SIG-M5 treated with dmso at 0.1 percent for 504 hours (cell line): Measurements from ENCODE around the gene TTC39B.

Source experiments
- DNase-seq: peaks from one replicate; lab custom pipeline; 2025; ENCODE audit not compliant: unreplicated experiment; lab: John Stamatoyannopoulos, UW

Gene TTC39B

DNA sequence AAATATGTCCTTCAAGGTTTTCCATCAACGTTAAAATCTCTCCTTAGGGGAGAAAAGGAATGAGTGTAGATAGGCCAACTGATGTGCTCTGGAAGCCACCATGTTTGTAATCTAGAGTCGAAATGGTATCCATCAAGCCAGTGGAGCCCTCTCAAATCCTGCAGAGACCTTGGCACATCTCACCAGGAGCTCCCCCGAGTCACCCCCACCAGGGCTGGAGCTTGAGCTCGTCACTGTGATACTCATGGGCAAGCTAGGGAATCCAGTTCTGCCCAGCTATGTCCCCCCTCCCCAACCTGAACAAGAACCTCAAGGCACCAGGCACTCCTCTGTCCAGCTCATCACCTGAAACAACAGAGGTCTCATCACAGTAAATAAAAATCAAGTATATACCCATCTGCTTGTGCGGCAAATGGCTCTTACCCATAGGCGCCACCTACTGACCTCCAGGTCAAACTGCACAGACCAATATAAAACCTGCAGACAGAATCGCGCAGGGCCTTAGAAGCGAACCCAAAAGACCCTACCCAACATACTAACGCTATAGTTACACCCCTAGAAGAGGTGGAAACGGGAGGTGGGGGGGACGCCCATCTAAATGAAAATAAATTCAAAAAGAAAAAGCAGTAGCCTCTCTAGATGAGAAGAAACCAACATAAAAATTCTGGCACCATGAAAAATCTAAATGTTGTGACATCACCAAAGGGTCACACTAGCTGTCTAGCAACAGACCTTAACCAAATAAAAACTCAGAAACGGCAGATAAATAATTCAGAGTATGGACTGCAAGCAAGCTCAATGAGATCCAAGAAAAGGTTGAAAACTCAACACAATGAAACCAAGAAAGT, 75.0 kb downstream of the TTC39B start:
- peak; percentile 28 for DNase-seq

DNA sequence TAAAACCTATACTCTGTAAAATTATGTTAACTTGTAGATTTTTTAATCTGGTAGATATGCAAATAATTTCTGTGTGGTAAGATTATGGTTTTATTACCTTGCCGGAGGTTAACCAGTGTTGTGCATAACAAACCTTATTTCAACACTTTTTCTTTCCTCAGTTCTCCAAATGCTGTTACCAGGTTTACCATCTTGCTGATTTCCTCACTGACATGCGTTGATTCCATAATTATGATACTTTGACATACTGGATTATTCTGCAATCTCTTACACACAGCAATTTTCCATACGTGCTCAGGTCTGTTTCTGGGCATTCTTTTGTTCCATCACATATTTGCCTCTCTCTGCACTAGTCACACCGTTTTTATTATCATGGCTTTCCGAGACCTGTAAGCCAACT, 77.6 kb downstream of the TTC39B start:
- no peak for DNase-seq

DNA sequence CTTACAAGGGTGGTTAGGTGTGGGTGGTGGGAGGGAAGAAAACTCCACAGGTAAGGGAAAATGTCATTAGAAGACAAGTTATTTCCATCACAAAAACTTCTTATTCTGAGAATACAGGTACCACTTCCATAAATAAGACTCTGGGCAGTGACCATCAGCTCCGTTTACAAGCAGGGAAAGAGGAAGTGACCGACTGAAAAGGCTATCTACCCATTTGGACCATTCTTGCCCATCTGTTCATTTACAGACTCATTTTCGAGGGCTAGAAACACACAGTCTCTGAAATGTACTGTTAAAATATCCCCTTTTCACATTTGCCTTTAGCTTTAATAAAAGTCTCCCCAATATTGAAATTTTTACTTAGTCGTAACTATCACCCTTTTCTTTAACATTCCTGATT, 79.5 kb downstream of the TTC39B start:
- no peak for DNase-seq

DNA sequence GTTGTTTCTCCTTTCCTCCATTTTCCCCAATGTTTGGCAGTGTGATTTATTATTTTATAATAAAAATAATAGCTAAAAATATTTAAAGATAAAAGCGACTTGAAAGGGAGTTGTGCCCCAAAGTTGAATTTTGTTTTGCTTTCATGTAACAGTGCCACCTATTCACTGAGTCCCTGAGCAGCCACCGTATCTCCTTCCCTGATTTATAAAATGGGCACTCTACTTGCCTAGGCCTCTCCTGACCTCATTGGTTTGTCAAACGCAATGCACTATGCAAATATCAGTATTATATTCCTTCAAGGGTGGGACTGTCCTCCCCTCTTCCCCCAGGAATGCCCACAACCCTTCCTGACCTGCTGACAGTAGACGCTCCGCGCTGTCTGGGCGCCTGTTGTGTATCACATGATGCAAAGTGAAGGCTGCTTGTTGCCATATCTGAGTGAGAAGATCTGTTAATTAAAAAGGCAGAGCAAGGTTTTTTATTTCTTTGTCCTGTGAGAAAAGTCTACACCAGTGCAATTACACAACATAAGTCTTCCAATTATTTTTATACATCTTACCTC, 81.4 kb downstream of the TTC39B start:
- DNase-seq = no peak

DNA sequence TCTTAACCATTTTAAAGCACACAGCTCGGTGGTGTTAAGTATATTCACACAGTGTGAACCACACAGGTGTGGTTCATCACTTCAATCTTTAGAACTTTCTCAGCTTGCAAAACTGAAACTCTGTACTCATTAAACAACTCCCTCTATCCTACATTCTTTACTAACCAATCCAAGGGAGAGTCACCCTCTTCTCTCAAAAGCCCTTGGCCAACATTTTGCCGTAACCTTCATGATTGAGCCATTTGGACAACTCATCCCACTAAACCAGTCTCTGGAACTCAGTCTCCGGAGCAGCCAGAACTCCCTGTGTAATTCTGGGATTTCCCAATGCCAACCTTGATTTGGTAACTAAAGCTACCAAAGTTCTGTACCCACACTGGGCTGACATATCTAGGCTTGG, 84.7 kb downstream of the TTC39B start:
- no peak for DNase-seq

DNA sequence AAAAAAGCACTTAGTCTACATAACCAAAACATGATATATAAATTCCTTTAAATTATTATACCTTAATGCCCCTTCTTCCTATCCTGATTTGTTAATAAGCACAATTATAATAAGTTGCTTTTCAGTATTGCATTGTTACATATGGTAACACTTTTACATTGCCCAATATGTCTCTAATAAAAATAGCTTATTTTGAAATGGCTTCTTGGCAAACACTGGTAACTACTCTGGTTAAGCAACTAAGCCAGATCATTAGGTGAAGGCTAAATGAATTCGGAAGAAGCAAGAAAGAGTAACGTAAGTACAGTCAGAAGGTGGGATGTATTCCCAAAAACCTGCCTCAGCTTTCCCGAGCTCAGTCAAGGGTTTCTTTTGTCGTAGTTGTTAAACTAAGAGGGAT, 85.3 kb downstream of the TTC39B start:
- no peak for DNase-seq

DNA sequence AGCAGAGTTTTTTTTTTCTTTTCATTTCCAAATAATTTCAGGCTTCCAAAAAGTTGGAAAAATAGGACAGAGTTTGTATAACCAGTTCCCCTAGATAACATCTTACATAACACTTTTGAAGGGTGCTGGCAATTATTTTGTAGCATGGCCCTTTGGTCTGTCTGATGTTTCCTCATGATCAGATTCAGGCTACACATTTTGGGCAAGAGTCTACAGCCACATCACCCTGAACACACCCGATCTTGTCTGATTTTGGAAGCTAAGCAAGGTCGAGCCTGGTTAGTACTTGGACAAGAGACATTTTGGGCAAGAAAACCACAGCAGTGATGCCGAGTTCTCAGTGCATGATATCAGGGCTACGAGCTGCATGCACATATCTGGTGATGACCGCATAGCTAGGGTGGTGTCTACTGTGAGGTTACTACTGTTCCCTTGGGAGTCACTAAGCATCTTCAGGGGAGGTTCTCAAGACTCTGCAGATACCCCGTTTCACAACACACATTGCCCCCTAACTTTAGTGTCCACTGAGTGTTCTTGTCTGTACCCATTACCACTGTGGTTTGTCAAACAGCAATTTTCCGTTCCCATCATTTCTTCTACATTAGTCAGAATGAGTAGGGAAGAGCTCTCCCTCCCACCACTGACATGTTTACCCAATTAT, 86.2 kb downstream of the TTC39B start:
- DNase-seq = no peak

DNA sequence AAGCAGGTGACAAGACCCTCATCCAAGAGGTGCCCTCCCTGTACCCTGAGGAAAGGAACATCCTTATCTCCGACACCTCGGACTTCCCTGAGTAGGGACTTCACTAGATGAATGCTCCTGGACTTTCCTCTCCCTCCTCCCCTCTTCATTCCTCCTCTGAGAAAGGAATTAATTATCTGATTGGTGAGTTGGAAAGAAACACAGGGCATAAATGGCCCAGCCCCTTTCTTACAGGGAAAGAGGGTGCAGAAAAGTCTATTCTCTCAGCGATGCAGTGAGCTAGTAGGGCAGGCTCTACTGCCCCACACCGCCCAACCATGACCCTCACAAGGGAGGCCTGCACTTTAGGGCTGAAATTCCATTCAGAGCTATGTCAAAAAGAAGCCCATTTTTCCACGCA, 87.5 kb downstream of the TTC39B start:
- DNase-seq = no peak

DNA sequence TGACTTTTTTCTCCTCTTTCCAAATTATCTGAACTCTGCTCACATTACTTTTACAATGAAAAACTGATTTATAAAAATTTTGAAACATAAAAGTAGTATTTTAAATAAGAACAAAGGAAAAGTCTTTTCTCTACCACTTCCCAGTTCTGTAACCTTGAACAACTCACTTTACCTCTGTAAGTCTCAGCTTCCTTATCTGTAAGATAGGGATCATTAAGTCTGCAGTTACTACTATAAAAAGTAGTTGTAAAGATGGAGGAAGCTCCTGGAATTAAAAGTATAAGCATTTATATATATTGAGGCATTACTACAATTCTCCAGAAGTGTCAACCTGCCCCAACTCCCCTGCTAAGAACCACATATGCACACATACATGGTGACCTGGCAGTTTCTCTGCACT, 88.0 kb downstream of the TTC39B start:
- no peak for DNase-seq

DNA sequence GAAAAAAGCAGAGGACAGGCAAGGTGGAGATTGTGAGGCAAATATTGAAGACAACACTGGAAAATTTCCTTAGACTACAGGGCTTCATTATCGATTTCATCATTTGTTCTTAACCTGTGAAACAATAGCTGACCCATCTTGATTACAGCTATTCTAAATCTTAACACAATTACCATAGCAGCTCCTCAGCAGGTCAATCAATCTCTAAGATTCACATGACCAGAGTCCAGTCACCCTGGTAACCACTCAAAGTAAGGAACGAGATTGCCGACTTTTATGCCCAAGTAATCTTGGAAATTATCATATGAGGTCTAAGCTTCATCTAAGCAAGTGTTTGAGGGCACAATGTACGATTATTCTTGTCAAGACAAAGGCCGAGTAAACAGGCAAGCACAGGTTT, 93.8 kb downstream of the TTC39B start:
- no peak for DNase-seq

DNA sequence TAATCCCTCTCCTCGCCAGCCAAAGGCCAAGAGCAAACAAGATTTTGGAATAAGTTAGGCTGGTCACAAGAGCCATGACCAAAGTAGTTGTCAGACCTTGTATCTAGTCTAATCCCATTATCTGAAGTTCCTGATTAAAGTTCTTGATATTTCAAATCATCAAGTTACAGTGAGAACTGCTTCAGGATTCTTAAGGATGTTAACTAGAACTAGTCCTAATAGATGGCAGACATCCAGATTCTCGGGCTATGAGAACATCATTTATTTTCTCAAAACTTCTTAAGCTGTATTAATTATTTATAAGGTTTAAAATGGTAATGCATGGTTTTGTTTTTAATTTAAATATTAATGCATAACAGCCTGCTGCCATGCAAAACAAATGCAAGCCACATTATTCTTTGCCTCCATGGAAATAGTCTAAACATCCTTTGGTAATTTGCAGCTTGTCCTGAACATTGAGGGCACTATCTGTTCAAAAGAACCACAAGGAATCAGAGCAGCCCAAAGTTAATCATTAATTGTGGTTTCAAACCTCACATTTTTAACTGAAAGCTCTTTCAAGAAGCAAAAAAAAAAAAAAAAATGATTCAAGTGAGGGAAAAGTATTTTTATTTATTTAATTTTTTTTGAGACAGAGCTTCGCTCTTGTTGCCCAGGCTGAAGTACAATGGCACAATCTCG, 95.1 kb downstream of the TTC39B start:
- DNase-seq = no peak

DNA sequence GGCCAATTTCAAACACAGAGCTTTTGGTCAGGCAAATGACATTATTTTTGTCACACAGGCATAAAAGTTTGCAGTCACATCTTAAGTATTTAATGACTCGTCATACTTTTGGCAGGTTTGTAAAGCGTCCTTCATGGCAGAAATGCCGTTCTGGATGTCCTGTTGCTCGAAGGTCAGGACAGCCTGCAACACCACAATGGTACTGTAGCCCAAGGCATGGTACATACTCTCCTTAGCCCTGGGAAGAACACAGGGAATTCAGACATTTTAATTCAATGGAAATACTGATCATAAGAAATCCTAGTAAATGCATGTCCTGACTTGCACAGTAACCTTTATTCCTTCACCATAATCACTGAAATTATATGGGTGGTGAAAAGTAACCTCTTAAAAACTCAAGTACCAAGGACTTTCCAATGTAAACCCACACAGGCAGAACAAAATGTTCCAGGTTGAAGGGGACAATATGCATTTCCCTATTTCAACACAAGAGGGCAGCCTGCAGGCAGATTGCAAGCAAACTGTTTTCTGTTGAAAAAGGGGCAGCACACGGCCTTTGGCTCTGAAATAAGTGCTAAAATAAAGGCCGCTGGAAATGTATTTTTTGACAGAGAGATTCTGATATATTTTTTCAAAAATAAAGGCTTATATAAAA, 95.7 kb downstream of the TTC39B start:
- peak; percentile 40 for DNase-seq

DNA sequence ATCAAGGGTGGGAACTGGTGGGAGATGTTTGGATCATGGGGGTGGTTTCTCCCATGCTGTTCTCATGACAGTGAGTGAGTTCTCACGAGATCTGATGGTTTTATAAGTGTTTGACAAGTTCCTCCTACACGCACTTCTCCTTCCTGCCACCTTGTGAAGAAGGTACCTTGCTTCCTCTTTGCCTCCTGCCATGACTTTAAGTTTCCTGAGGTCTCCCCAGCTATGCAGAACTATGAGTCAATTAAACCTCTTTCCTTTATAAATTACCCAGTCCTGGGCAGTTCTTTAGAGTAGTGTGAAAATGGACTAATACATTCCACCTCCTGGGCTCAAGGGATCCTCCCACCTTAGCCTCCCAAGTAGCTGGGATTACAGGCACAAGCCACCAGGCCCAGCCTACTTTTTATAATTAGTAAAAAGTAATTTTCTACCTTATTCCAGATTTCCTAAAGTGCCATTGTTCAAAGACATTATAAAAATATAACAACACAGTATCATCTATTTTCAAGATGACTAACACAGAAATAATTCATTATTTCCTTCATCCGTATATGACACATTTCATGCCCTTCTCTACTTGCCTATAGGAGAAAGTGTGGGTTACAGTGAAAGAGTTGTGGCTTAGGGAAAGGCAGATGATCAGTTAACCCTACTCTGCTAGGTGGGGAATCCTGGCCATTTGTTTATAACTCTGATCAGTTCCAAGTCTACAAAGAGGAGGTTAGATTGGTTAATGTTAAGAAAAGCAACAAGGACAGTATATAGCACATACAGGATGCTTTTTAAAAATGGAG, 99.9 kb downstream of the TTC39B start:
- no peak for DNase-seq

DNA sequence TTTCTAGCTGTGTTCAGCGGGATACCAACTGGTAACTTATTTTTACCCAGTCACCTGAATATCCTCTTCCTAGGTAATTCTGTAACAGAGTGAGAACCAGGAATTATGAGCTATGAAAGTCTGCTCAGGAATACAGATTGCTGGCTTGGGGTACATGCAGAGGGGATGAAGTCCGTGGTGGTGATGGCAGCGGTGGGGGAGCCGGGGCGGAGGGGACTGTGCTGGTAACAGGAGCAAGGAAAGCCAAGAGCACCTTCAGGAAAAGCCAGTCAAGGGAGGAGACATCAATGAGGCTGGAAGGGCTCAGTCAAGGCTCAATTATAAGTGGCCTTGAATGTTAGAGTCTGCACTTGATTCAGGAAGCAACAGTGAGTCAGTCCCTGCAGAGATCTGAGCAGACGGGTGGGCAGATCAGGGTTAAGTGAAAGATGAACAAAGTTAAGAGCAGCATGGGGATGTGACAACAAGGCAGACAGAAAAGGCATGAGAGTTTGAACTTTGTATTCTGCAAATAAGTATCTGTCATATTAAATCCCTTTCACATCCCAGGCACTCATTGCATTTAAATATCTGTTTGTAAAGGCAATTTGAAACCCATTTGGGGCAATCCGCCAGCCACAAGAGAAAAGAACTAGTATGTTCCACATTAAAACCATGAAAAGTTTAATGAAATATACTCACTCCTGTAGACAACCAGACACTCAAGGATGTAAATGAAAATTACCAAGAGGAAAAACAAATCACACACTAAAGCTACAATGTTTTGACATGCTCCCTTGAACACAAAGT, 101.2 kb downstream of the TTC39B start:
- DNase-seq = no peak

DNA sequence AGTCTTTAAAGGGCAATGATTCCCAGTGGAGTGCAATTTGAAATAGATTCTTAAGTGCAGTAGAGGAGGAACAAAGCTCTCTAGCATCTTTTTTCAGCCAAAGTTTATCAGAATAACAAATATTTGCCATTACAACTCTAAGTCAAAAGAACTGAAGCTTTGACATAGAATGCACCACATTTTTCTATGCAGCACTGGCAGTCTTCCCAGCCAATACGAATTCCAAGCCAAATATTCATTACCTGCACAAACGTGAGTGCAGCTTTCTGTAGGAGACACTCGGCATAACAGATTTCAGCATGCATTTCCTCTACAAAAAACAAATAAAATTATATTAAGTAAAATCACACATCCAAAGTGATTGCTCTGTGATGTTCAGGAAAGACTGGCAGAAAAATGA, 103.4 kb downstream of the TTC39B start:
- no peak for DNase-seq

DNA sequence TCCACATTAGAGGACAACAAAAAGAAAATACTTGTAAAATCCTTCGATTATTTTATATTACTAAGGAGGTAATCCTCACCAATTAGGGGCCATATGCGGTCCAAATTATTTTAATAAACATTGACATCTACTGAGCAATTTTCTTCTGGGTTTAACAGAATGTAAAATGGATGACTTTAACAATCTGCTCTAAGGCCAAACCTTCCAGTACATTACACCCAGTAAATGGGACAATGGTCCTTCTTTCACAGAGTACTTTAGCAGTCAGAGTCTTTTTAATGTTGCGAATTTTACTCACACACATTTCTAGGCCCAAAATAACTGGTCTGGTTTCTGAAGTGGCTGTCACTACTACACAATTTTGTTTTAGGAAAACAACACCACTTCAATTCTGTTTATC, 106.9 kb downstream of the TTC39B start:
- DNase-seq = no peak

DNA sequence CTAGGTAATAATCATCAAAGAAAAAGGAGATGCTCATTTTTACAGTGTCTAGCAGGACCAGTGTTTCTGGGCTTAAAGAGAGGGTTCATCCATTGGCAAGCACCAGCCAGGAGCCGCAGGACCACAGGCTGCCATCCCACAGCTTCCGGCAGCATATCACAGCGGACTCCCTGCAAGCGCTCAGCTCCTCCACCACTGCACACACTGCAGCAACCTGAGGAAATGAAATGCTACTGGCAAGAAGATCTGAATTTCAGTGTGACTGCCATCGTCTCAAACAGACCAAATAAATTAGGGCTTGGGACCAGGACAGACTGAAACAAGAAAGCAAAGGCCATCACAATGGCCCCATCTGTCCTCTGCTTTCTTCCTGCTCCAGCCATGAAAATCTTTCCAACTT, 114.2 kb downstream of the TTC39B start:
- DNase-seq = no peak

DNA sequence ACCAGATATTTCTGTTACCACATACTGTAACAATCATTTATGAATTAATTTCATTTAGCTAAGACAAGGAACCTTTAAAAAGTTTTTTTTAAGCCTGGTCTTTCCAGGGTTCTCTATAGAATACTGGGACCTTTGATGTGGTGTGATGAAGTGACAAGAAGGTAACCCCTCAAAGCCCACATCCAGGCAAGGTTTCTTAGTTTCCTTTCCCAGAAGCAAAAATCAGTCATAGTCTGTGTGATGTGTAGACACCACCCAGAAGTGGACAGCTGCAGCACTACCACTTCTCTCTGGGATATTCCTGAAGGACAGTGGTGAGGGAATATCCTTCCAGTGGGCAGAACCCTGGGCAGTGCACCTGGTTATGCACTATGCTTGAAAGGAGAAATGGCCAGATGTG, 115.6 kb downstream of the TTC39B start:
- no peak for DNase-seq

DNA sequence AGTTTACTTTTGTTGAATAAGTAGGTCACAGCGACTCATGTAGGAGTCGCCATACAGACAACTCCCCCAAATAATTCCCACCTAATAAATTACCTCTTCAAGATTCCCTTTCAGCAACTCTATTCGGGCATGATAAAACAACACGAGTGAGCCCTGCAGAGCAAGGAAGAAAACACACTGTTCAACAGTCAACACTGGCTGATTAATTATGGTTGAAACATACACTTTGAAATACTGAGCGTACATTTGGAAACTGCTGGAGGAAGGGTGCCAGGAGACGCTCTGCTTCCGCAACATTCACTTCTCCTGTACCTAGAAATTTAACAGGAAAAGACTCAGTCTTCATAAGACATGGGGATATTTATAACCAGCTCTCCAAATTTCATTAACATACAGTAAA, 117.5 kb downstream of the TTC39B start:
- no peak for DNase-seq

DNA sequence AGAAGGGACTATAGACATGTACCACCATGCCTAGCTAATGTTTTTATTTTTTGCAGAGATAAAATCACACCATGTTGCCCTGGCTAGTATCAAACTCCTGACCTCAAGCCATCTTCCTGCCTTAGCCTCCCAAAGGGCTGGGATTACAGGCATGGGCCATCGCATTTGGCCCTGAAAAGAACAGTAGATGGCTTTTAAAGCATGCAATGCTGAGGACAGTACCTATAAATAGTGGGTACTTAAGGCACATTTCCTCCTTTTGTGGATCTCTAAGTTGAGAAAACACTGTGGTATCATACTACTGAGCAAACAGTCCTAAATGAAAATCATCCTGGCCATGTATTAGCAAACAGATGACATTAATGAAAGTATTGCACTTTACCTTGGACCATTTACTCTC, 119.4 kb downstream of the TTC39B start:
- no peak for DNase-seq
